Heart right ventricle (tissue), 16 donors: ENCODE data around the gene CRHR1. TPM values are rescaled to one million over a fixed set of nuclear protein-coding genes. Genes with fewer than 3 reads are reported as not detected.

Experiments used
- ATAC-seq, 8 donors: fragments of 200-7000 bp; cut with Tn5 transposase; one replicate each; pipeline ENCODE4 v1.9.1; 2020; ENCODE audit warnings: mild to moderate bottlenecking in 8 of 8, moderate library complexity in 8 of 8, moderate number of reproducible peaks in 1 of 8
- DNase-seq, 2 donors: peaks; one replicate each; pipeline ENCODE4 v3.0.0-alpha.2; 2020
- H3K27ac ChIP-seq, 10 donors: fragments of 200-600 bp; sonication (generic) in 2 of 10; one replicate each; pipeline versions ENCODE4 v1.5.0 to v1.8.0; 2020 to 2022; ENCODE audit warnings: mild to moderate bottlenecking in 3 of 10
- H3K27me3 ChIP-seq, 7 donors: fragments of 200-600 bp; one replicate each; pipeline ENCODE4 v1.8.0; 2021 to 2022; ENCODE audit warnings: mild to moderate bottlenecking in 2 of 7
- H3K36me3 ChIP-seq, 9 donors: fragments of 200-600 bp; sonication (generic) in 1 of 9; one replicate each; pipeline versions ENCODE4 v1.5.0 to v1.8.0; 2020 to 2022; ENCODE audit warnings: mild to moderate bottlenecking in 2 of 9
- H3K4me1 ChIP-seq, 9 donors: fragments of 200-600 bp; sonication (generic) in 1 of 9; one replicate each; pipeline versions ENCODE4 v1.5.0 to v1.8.0; 2020 to 2022; ENCODE audit warnings: mild to moderate bottlenecking in 4 of 9
- H3K4me3 ChIP-seq, 10 donors: fragments of 200-600 bp; sonication (generic) in 2 of 10; one replicate each; pipeline versions ENCODE4 v1.5.0 to v1.8.0; 2020 to 2022; ENCODE audit warnings: mild to moderate bottlenecking in 7 of 10, moderate library complexity in 2 of 10
- H3K9me3 ChIP-seq, 11 donors: fragments of 200-600 bp in 10 of 11; sonication (generic) in 2 of 11; one replicate each; pipeline versions ENCODE4 v1.5.0 to v1.8.0; 2013 to 2022; ENCODE audit warnings: mild to moderate bottlenecking in 2 of 11, control low read depth in 1 of 11, moderate library complexity in 1 of 11
- WGBS, 2 donors: extraction: QIAGEN DNeasy Blood & Tissue Kit; methylation state at CpG; one replicate each; pipeline ENCODE4 v1.1.7; 2013; ENCODE audit warnings: inconsistent platforms in 1 of 2; 5-methylcytosine and 5-hydroxymethylcytosine counted together
- intact Hi-C, 10 donors: fragments of 100-400 bp; cut with DNase I; formaldehyde crosslinking; loops; one replicate each; pipeline versions ENCODE4 v1.11.1 to v1.14.2; 2022
- polyA plus RNA-seq, 2 donors: library from polyadenylated mRNA; stranded (reverse); fragments of 200-250 nt; gene quantifications; one replicate each; pipeline ENCODE4 v1.2.3, GENCODE V29; 2013
- total RNA-seq, 10 donors: library from RNA; stranded (reverse); fragmentation: NEBNext Ultra II Directional in 3 of 10; extraction: Animal tissue kit (Norgen Biotek cat#: 25700) in 3 of 10; gene quantifications; one replicate each; pipeline versions ENCODE4 v1.2.1 to v1.2.4, GENCODE V29; 2021 to 2023
- TF ChIP-seq, protein P1 (sequence below), 9 donors: fragments of 200-600 bp; sonication (generic) in 2 of 9; IDR thresholded peaks; one replicate each; pipeline versions ENCODE4 v1.5.0 to v1.8.0; 2021 to 2022; ENCODE audit warnings: antibody characterized with exemption in 9 of 9, mild to moderate bottlenecking in 5 of 9, moderate library complexity in 1 of 9
- donor health status: Arrhythmogenic right ventricular cardiomyopathy.
- donor health status: ischemic (EF 13 %, LVEDD 7.1; RV severe dilation, severe dysfunction).
- donor health status: healthy with polysubstance abuse.
- donor health status: DM: no; HTN: yes; CAD: no.
- donor health status: DM: no; HTN: no; CAD: no.
- donor health status: ischemic (EF 25% LVEDD 6.9; RV normal size, moderate dysfunction).
- donor health status: ischemic (EF 25% LVEDD 5.7; RV mildly dilated, moderate dysfunction).
- donor health status: healthy.
- donor health status: DM: yes; HTN: yes; CAD: no.
- donor health status: Ischemic cardiomyopathy.
- donor health status: ischemic (EF 35%, LVEDD 5.7; RV mildly dilated, moderate dysfunction).
- donor health status: nonischemic (EF 11% LVEDD 7.7; RV severe dilation, severe dysfunction).
- donor health status: DM: yes; HTN: yes; CAD: no.
- donor health status: PGD.
- donor health status: ischemic (EF 29% LVEDD 5.4; RV normal size, mild dysfunction).
- donor health status: nonischemic (EF 23%, LVEDD 6.1; RV moderate dilation, normal function).

Gene CRHR1
- total and polyA plus RNA-seq, 12 donors = 0.30 to 0.63 TPM; not detected in 10

DNA sequence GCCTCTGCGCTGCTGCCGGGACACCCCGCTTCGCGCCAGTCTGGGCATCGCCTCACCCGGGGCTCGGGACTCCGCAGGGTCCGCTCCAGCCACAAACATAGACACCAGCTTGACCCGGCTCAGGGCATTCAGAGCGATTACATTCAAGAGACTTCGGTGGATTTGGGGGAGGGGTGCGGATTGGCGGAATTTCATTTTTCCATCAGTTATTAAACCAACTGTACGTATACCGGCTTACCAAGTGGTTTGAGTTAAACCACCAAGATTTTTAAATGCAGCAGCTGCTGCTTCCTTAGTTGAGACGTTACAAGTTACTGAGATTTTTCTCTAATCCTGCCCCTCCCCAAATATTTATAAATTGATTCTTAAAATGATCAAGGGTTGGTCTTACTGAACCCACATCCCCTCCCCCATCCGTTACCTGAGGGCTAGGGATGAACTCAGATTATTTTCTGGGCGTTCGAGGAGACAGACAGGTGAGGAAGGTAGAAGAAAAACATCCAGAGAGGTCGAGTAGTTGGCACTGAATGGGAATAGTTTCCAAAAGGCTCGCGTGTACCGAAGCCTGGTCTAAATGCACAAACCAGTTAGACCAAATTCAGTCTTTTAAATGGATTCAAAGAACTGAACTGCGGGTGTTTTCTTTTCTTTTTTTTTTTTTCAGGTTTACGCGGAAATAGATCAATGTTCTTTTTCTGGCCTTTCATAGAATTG lies 1.5 kb downstream of the CRHR1 start:
- intact Hi-C loops = no loop called here
- WGBS, 2 donors = 19 to 24% methylated on average over 28 of the region's 28 CpGs
- ATAC-seq (no peak), DNase-seq (no peak)
- TF ChIP-seq, protein P1, sequence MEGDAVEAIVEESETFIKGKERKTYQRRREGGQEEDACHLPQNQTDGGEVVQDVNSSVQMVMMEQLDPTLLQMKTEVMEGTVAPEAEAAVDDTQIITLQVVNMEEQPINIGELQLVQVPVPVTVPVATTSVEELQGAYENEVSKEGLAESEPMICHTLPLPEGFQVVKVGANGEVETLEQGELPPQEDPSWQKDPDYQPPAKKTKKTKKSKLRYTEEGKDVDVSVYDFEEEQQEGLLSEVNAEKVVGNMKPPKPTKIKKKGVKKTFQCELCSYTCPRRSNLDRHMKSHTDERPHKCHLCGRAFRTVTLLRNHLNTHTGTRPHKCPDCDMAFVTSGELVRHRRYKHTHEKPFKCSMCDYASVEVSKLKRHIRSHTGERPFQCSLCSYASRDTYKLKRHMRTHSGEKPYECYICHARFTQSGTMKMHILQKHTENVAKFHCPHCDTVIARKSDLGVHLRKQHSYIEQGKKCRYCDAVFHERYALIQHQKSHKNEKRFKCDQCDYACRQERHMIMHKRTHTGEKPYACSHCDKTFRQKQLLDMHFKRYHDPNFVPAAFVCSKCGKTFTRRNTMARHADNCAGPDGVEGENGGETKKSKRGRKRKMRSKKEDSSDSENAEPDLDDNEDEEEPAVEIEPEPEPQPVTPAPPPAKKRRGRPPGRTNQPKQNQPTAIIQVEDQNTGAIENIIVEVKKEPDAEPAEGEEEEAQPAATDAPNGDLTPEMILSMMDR (IDR thresholded peaks at IDR 0.05) = no peak
- no peaks in the 10 kb centered on the region for H3K36me3 ChIP-seq
- H3K9me3 ChIP-seq = no peaks in the 10 kb centered on the region
- peaks cover 0 to 24% (median 20%) of the 10 kb centered on the region in 9 donors for H3K4me1 ChIP-seq
- peaks cover 8 to 98% (median 86%) of the 10 kb centered on the region in 7 donors for H3K27me3 ChIP-seq
- no peak overlapping the region for H3K27ac ChIP-seq
- peak overlapping the region in 9 of 10 donors; percentile 37 to 64 (median 50) for H3K4me3 ChIP-seq

DNA sequence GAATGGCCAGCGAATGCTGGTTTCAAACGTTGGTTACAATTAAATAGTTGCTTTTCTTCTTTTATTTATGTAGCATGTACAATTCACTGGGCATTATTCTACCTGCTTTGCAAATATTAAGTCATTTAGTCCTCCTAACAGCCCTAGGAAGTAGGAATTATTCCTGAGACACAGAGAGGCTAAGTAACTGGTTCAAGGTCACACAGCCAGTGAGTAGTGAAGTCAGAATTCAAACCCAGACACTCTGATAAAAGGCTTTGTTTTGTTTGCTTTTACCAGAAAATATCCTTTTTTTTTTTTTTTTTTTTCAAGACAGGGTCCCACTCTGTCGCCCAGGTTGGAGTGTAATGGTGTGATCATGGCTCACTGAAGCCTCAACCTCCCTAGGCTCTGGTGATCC lies 2.2 kb downstream of the CRHR1 start:
- no peak overlapping the region for H3K4me3 ChIP-seq
- WGBS, 2 donors = 76 to 78% methylated on average over 3 of the region's 3 CpGs
- no peaks in the 10 kb centered on the region for H3K36me3 ChIP-seq
- peaks cover 8 to 98% (median 91%) of the 10 kb centered on the region in 7 donors for H3K27me3 ChIP-seq
- no peak overlapping the region for H3K27ac ChIP-seq
- peaks cover 0 to 24% (median 20%) of the 10 kb centered on the region in 9 donors for H3K4me1 ChIP-seq
- DNase-seq (no peak), ATAC-seq (no peak)
- TF ChIP-seq, protein P1 (IDR thresholded peaks at IDR 0.05) = no peak
- intact Hi-C loops = no loop called here
- H3K9me3 ChIP-seq = no peaks in the 10 kb centered on the region

DNA sequence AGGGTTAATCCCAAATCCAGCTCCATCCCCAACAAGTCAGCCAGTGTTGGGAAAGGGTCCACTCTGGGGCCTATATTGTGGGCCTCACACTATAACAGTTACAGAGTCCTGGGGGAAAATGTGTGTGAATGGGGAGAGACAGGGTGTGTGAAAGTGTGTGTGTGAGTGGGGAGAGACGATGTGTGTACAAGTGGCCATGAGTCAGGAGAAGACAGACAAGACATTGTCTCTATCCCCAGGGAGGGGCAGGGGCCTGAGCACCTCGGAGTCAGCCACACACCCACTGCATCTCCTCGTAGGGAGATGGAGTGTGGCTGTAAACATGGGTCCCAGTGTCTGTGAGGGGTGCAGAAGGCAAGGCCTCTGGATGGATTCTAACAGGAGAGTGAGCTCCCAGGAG lies 2.9 kb downstream of the CRHR1 start:
- Histone ChIP-seq H3K4me3 (no peak overlapping the region), H3K27ac (no peak overlapping the region), H3K4me1 (peaks cover 0 to 24% (median 20%) of the 10 kb centered on the region in 9 donors), H3K27me3 (peaks cover 10 to 98% (median 91%) of the 10 kb centered on the region in 7 donors), H3K36me3 (no peaks in the 10 kb centered on the region), H3K9me3 (no peaks in the 10 kb centered on the region)
- ATAC-seq (no peak), DNase-seq (no peak)
- WGBS, 2 donors = 42 to 48% methylated on average over 3 of the region's 3 CpGs
- TF ChIP-seq, protein P1 (IDR thresholded peaks at IDR 0.05) = no peak
- intact Hi-C loops = no loop called here

DNA sequence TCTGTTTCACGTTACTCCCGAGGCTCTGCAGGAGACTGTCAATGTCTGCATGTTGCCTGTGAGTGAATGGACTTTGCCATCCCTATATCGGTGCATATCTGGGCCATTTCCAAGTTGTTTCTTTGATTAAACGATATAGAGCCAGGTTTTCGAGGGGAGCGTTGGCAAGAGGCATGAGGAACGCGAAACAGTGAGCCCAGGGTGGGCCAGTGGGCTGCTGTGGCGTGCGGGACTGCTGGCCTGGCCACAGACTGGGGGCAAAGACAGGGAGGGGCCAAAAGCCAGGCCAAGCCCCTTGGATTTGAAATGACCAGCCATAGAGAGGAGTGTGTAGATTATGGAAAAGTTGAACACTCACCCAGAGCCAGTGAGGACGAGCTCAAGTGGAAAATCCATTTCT lies 3.5 kb downstream of the CRHR1 start:
- no peak overlapping the region for H3K4me3 ChIP-seq
- H3K4me1 ChIP-seq = peaks cover 0 to 24% (median 20%) of the 10 kb centered on the region in 9 donors
- TF ChIP-seq, protein P1 (IDR thresholded peaks at IDR 0.05) = no peak
- no peak for DNase-seq
- ATAC-seq = no peak
- H3K27me3 ChIP-seq = peaks cover 12 to 98% (median 93%) of the 10 kb centered on the region in 7 donors
- no peak overlapping the region for H3K27ac ChIP-seq
- H3K9me3 ChIP-seq = no peaks in the 10 kb centered on the region
- intact Hi-C loops = no loop called here
- WGBS, 2 donors = 60 to 64% methylated on average over 11 of the region's 11 CpGs
- H3K36me3 ChIP-seq = no peaks in the 10 kb centered on the region
